Loucy (cell line): ENCODE measurements around the gene MIPEP.

ENCODE experiments used
- H2AFZ ChIP-seq: fragments of 200-600 bp; sonication (generic); 2 replicates; pipeline ENCODE4 v1.6.0; 2016; ENCODE audit warnings: antibody characterized with exemption, mild to moderate bottlenecking, low read length, moderate library complexity
- H3F3A ChIP-seq: fragments of 200-600 bp; 2 replicates; pipeline ENCODE4 v1.6.0; 2016; ENCODE audit warnings: antibody characterized with exemption, low read depth, mild to moderate bottlenecking
- H3K27me3 ChIP-seq: fragments of 200-600 bp; sonication (generic); 2 replicates; pipeline ENCODE4 v1.6.1; 2014; ENCODE audit warnings: low read length, mild to moderate bottlenecking; ENCODE audit not compliant: insufficient read depth, poor library complexity, severe bottlenecking
- H3K36me3 ChIP-seq: fragments of 200-600 bp; sonication (generic); 2 replicates; pipeline ENCODE4 v1.6.1; 2016; ENCODE audit warnings: low read length; ENCODE audit not compliant: insufficient read depth
- H3K4me1 ChIP-seq: fragments of 200-600 bp; sonication (generic); 2 replicates; pipeline ENCODE4 v1.5.1; 2014; ENCODE audit warnings: low read length, mild to moderate bottlenecking; ENCODE audit not compliant: insufficient read depth, poor library complexity, severe bottlenecking
- H3K4me2 ChIP-seq: fragments of 200-600 bp; sonication (generic); 2 replicates; pipeline ENCODE4 v1.6.0; 2014; ENCODE audit warnings: antibody characterized with exemption, low read length, low read depth, mild to moderate bottlenecking; ENCODE audit not compliant: poor library complexity, severe bottlenecking
- H3K4me3 ChIP-seq: fragments of 200-600 bp; sonication (generic); 2 replicates; pipeline ENCODE4 v1.5.1; 2014; ENCODE audit warnings: low read length, mild to moderate bottlenecking, mixed read lengths; ENCODE audit not compliant: poor library complexity, severe bottlenecking
- H3K79me2 ChIP-seq: fragments of 200-600 bp; sonication (generic); 2 replicates; pipeline ENCODE4 v1.6.1; 2014; ENCODE audit warnings: low read length; ENCODE audit not compliant: insufficient read depth
- H3K9ac ChIP-seq: fragments of 200-600 bp; sonication (generic); 2 replicates; pipeline ENCODE4 v1.6.0; 2014; ENCODE audit warnings: mild to moderate bottlenecking, low read depth, low read length, moderate library complexity; ENCODE audit not compliant: poor library complexity, severe bottlenecking
- H3K9me2 ChIP-seq: fragments of 200-600 bp; sonication (generic); replicated peaks from 2 replicates; pipeline ENCODE4 v1.6.1; 2016; ENCODE audit warnings: low read depth, low read length, mixed read lengths
- H3K9me3 ChIP-seq: fragments of 200-600 bp; sonication (generic); 2 replicates; pipeline ENCODE4 v1.6.1; 2014; ENCODE audit warnings: mild to moderate bottlenecking, antibody characterized with exemption, low read length, low read depth; ENCODE audit not compliant: insufficient read depth
- H4K20me1 ChIP-seq: fragments of 200-600 bp; sonication (generic); 2 replicates; pipeline ENCODE4 v1.6.0; 2014; ENCODE audit warnings: antibody characterized with exemption, low read length, mild to moderate bottlenecking; ENCODE audit not compliant: insufficient read depth, poor library complexity, severe bottlenecking
- EZH2phosphoT487 ChIP-seq: fragments of 200-600 bp; IDR thresholded peaks from 2 replicates; pipeline ENCODE4 v1.6.1; 2018; ENCODE audit warnings: antibody characterized with exemption, mild to moderate bottlenecking, moderate library complexity, borderline replicate concordance
- TF ChIP-seq, protein P1 (sequence below): fragments of 200-600 bp; sonication (generic); conservative IDR thresholded peaks from 2 replicates; pipeline ENCODE4 v1.5.1; 2014; ENCODE audit warnings: mild to moderate bottlenecking, antibody characterized with exemption, low read length

Gene MIPEP

GRCh38 chr13:23758798-23759527, 130.2 kb downstream of the MIPEP start:
- Histone ChIP-seq H3K79me2 (no peaks in the 10 kb centered on the region), H3K9me2 (no peaks in the 10 kb centered on the region), H2AFZ (no peak overlapping the region), H3K27me3 (no peaks in the 10 kb centered on the region), H3F3A (no peaks in the 10 kb centered on the region), H3K36me3 (no peaks in the 10 kb centered on the region), H3K4me1 (peaks cover 10% of the 10 kb centered on the region), H3K9ac (no peak overlapping the region), H3K4me3 (no peak overlapping the region), H3K4me2 (no peak overlapping the region), H3K9me3 (no peaks in the 10 kb centered on the region), H4K20me1 (no peaks in the 10 kb centered on the region)
- TF ChIP-seq EZH2phosphoT487, result no peak
- TF ChIP-seq, protein P1, sequence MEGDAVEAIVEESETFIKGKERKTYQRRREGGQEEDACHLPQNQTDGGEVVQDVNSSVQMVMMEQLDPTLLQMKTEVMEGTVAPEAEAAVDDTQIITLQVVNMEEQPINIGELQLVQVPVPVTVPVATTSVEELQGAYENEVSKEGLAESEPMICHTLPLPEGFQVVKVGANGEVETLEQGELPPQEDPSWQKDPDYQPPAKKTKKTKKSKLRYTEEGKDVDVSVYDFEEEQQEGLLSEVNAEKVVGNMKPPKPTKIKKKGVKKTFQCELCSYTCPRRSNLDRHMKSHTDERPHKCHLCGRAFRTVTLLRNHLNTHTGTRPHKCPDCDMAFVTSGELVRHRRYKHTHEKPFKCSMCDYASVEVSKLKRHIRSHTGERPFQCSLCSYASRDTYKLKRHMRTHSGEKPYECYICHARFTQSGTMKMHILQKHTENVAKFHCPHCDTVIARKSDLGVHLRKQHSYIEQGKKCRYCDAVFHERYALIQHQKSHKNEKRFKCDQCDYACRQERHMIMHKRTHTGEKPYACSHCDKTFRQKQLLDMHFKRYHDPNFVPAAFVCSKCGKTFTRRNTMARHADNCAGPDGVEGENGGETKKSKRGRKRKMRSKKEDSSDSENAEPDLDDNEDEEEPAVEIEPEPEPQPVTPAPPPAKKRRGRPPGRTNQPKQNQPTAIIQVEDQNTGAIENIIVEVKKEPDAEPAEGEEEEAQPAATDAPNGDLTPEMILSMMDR, result no peak

- Histone ChIP-seq H3K27me3 (no peaks in the 10 kb centered on the region), H2AFZ (no peak overlapping the region), H3K9me3 (no peaks in the 10 kb centered on the region), H3K4me3 (no peak overlapping the region), H3K4me2 (no peak overlapping the region), H3K36me3 (no peaks in the 10 kb centered on the region), H3K79me2 (no peaks in the 10 kb centered on the region), H3K9me2 (no peaks in the 10 kb centered on the region), H4K20me1 (no peaks in the 10 kb centered on the region), H3K9ac (no peak overlapping the region), H3F3A (no peaks in the 10 kb centered on the region), H3K4me1 (no peaks in the 10 kb centered on the region)
- no peak for TF ChIP-seq EZH2phosphoT487
- TF ChIP-seq, protein P1, result no peak
These were observed 134.2 kb downstream of the MIPEP start for GRCh38 chr13:23754997-23755396.

GRCh38 chr13:23754506-23754905, 134.7 kb downstream of the MIPEP start:
- no peaks in the 10 kb centered on the region for H3K4me1 ChIP-seq
- no peak overlapping the region for H2AFZ ChIP-seq
- H3K9me2 ChIP-seq, result no peaks in the 10 kb centered on the region
- H3K27me3 ChIP-seq, result no peaks in the 10 kb centered on the region
- H3K9ac ChIP-seq, result no peak overlapping the region
- no peaks in the 10 kb centered on the region for H3F3A ChIP-seq
- no peaks in the 10 kb centered on the region for H4K20me1 ChIP-seq
- no peaks in the 10 kb centered on the region for H3K36me3 ChIP-seq
- H3K4me2 ChIP-seq, result no peak overlapping the region
- H3K9me3 ChIP-seq, result no peaks in the 10 kb centered on the region
- no peak for TF ChIP-seq EZH2phosphoT487
- TF ChIP-seq, protein P1, result no peak
- no peaks in the 10 kb centered on the region for H3K79me2 ChIP-seq
- H3K4me3 ChIP-seq, result no peak overlapping the region
